HCT116 (cell line): Measurements from ENCODE around the gene SLC45A2.

Experiments
- CTCF ChIP-seq, 3 experiments: fragments of 200-600 bp in 1 of 3; sonication (generic) in 1 of 3; IDR thresholded peaks in 2 of 3; conservative IDR thresholded peaks in 1 of 3; 2 replicates each; pipeline ENCODE4 v1.5.1; 2012 to 2017; ENCODE audit warnings: low read depth in 2 of 3, low read length in 2 of 3, antibody characterized with exemption in 1 of 3, borderline replicate concordance in 1 of 3, control low read depth in 1 of 3, mild to moderate bottlenecking in 1 of 3, mixed read lengths in 1 of 3, mixed run types in 1 of 3, moderate library complexity in 1 of 3; ENCODE audit not compliant: insufficient read depth in 1 of 3
- EGR1 ChIP-seq: IDR thresholded peaks from 2 replicates; pipeline ENCODE4 v1.6.1; 2012; ENCODE audit warnings: low read depth
- EZH2 ChIP-seq: fragments of 200-600 bp; sonication (generic); IDR thresholded peaks from 2 replicates; pipeline ENCODE4 v1.6.1; 2017; ENCODE audit warnings: antibody characterized with exemption, mixed run types
- POLR2A ChIP-seq: IDR thresholded peaks from 2 replicates; pipeline ENCODE4 v1.7.0; 2011; ENCODE audit warnings: borderline replicate concordance; ENCODE audit not compliant: insufficient read depth, insufficient read length; ENCODE audit errors: extremely low read depth
- POLR2AphosphoS5 ChIP-seq: IDR thresholded peaks from 2 replicates; pipeline ENCODE4 v1.6.1; 2011; ENCODE audit warnings: mild to moderate bottlenecking, low read depth, low read length, moderate library complexity
- REST ChIP-seq: IDR thresholded peaks from 2 replicates; pipeline ENCODE4 v1.6.1; 2012; ENCODE audit warnings: low read depth
- SIN3A ChIP-seq: IDR thresholded peaks from 2 replicates; pipeline ENCODE4 v1.6.1; 2012; ENCODE audit warnings: low read depth
- ZNF274 ChIP-seq: fragments of 200-500 bp; sonication (Bioruptor generic); IDR thresholded peaks from 2 replicates; pipeline ENCODE4 v1.6.1; 2014; ENCODE audit warnings: mild to moderate bottlenecking, low read depth, low read length, inconsistent platforms

GRCh38 chr5:33938507-33938796, 46.0 kb downstream of the SLC45A2 start:
- no peak for TF ChIP-seq CTCF (IDR thresholded peaks at IDR 0.05 in 2 of 3, conservative IDR thresholded peaks at IDR 0.05 in 1 of 3; ENCODE audit: borderline replicate concordance in 1 of 3, insufficient read depth in 1 of 3, low read depth in 2 of 3, low read length in 2 of 3)
- TF ChIP-seq SIN3A = no peak
- no peak for TF ChIP-seq EGR1
- TF ChIP-seq POLR2A = no peak
- TF ChIP-seq POLR2AphosphoS5 = no peak
- TF ChIP-seq REST = no peak
- no peak for TF ChIP-seq ZNF274
- TF ChIP-seq EZH2 = no peak
